COLO668 (cell line): ENCODE data around the gene APBB2.

Experiments used
- DNase-seq: peaks from one replicate; lab custom pipeline; 2025; ENCODE audit not compliant: unreplicated experiment; lab: John Stamatoyannopoulos, UW

APBB2 gene

DNA sequence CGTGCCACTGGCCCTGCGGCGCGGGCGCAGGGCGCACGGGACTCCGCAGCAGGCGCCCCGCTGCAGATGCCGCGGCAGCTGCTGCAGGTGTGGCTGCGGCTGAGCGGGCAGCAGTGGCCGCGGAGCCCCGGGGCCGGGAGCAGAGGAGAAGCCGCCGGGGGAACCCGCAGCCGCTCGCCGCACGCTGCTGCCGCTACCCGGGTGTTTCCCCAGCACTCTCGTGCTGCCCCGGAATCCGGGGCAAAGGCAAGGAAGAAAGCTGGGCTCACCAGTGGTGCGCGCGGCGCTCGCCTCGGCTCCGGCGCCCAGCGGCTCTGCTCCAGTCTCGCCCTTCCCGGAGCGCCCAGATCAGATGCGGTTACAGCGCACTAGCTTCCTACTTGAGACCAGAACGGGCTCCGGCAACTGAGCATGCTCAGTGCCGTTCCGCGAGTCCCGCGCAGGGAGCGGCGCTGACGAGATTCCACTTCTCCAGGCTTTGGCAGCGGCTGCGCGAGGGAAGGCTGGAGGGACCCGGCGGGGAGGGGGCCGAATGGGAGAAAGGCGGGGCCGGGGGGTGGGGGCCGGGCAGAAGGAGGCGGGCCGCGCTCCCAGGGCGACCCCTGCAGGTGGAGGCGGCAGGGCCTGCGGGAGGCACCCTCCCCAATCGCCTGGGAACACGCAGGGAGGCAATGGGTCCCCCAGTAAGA is at the start of gene APBB2:
Gene APBB2, minus strand, starts transcription at position 407 of the 689 bp plus-strand sequence. CDS start 181,288 bp downstream, outside the sequence.
- peak; percentile 98 for DNase-seq

- DNase-seq, result no peak
These were observed 47.9 kb upstream of the APBB2 start for GRCh38 chr4:41262198-41262597.

- no peak for DNase-seq
These were observed 45.9 kb upstream of the APBB2 start for GRCh38 chr4:41260116-41260733.

DNA sequence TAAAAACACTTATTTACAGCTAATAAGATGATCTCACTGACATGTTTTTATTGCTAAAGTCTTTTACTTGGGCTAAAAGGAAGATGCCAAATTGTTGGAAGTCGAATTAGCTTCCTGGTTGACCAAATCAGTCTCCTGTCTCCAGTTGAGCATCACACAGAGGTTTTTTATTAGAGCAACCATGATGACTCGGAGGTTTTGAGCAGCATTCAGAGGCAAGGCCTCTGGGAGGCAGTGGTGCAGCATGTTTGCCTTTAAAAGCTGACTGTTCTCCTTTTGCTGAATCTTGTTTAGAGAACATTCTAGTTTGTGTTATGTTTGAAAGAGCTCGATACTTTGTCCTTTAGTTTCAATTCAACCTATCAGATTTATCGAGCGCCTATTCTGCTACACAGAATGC is 44.4 kb upstream of the APBB2 start:
- DNase-seq, result peak; percentile 35

DNA sequence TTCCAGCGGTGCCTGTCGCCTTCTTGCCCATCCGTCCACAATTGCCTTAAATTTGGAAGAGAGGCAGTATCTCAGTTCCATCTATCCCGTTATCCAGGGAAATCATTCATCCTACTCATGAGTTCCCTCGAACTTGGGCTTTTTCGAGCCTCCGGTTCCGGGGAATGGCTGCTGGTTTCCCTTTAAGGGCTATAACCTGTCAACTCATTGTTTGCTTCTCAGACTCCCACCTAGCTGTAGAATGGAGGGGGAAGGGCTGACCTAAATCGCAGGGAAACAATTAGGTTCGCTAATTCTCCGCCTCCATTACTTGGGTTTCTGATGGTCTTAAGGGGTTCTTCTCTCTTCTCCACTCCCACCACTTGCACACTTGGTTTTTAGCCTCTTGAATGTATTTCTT is 43.6 kb upstream of the APBB2 start:
- no peak for DNase-seq

DNA sequence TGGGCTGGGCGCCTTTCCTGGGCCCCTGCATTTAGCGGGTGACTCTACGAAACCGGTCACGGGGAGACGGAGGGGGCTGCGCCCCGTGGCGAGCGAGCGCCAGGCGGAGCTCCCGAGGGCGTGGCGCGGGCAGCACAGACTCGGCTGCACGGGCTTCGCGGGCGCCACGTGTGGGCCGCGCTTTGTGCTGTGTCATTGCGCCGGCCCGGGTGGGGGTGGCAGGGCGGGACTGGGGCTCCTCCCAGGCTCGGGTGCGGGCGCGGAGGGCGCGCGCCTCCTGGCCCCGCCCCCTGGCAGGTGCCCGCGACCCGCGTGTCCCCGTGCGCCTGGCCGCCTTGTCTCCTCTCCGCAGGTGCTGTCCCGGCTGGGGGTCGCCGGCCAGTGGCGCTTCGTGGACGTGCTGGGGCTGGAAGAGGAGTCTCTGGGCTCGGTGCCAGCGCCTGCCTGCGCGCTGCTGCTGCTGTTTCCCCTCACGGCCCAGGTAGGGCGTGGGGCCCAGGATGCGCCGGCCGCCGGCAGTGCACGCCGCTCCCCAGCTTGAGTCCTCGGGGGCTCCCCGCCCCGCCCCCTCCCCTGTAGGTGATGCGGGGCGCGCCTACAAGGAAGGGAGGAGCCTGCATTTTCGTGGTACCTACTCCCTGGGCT is 43.0 kb upstream of the APBB2 start:
- peak; percentile 96 for DNase-seq

- peak; percentile 96 for DNase-seq
These were observed 42.5 kb upstream of the APBB2 start, which contains the start of gene UCHL1 for GRCh38 chr4:41256740-41257256. Gene UCHL1, plus strand, starts transcription at chr4:41256928. Its CDS starts 49 bp downstream, at chr4:41256977.

DNA sequence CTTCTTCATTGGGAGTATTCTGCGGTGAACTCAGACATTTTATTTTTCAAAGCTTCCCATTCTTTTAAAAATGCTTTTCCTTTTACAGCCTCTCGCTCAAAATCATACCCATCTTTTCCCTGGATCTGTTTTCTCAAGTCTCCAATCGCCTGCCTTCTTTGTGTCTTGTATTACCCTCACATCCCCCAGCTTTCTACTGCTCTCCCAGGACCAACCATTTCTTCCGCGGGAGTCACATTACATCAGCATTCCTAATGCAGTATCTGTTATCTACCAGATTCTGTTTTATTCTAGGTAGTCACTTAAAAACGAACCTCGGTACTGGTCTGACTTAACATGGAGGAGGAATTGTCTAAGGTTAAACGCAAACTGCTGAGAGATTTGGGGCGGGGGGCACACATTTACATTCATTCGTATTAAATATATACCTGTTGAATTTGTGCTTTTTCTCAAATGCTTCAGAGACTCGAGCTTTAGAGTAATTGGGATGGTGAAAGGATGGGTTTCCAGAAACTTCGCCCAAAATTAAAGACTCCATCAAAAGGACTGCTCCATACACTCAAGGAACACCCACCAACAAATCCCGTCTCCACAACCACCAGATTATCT is 41.9 kb upstream of the APBB2 start:
- DNase-seq, result peak; percentile 14

DNA sequence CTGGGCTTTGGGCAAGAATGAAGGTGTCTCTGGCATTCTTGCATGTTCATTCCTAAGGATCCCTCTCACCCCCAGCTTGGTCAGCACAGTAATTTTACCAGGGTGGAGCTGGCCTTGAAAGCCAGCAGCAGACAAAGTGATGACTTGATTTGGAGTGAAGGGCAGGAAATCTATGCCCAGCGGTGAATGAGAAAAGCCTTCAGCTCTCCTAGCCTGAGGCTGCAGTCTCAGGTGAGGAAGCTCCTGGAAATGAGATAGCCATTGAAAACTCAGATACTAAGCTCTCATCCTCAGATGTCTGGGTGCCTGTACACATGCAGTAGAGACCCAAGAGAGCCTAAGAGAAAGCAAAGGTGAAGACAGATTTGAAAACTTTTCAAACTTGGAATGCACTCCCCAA is 31.6 kb upstream of the APBB2 start:
- no peak for DNase-seq

DNA sequence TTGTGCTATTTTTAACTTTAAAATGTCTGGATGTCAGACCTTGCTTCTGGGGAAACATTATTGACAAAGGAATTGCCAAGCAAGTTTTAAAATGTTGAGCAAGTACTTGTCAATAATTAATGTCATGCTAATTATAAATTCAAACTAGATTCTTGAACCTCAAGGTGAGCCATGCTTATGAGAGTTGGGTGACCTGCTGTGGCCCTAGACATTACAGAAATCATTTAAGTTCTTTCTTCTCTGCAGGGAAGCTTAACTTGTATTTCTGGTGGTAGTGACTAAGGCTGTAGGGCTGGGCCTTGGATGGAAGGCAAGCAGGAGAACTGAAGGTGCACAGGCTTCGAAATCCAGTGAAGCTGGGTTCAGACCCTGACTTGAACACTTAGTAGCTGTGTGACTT is 27.6 kb upstream of the APBB2 start:
- DNase-seq, result no peak

- no peak for DNase-seq
These were observed 22.2 kb upstream of the APBB2 start for GRCh38 chr4:41236508-41236907.

GRCh38 chr4:41236032-41236431 is 21.7 kb upstream of the APBB2 start:
- DNase-seq, result no peak

- DNase-seq, result no peak
These were observed 18.5 kb upstream of the APBB2 start for GRCh38 chr4:41232856-41233255.

DNA sequence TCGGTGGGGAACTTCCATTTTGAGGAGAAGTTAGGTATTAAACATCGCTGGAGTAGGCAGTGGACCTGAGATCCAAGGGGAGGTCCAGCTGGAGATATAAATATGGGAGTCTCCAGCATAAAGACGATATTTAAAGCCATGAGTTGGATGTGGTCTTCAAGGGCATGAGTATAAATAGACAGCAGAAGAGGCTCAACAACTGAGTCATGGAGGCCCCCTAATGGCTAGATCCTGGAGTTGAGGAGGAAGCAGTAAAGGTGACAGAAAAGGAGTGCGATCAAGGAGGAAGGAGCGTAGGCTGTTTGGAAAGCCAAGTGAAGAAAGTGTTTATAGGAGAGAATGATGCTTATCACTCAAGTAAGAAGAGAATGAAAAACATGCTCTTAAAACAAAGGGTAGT is 18.1 kb upstream of the APBB2 start:
- DNase-seq, result no peak

- no peak for DNase-seq
These were observed 13.6 kb upstream of the APBB2 start for GRCh38 chr4:41227902-41228301.

GRCh38 chr4:41221850-41222645 is 7.7 kb upstream of the APBB2 start:
- DNase-seq, result no peak

DNA sequence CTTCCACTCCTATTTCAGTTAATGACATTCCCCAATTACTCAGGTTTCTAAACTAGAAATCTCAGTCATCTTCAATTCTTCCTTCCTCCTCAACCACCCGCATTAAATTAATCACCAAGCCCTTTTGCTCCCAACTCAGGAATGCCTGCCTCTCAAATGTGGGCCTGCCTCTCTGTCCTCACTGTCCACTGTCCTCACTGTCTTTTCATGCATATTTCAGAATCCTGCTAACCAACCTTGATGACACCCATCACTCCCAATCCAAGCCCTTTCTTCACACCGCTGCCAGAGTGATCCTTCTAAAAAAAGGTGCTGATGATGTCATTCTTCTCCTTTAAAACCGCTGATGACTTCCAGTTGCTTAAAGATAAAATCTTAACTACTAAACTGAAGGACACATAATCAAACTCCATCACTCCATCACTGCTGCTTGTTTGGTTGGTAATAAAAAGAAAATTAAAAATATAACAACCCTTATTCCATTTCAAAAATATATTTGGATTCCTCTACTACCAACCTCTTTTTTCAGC is 5.1 kb upstream of the APBB2 start:
- DNase-seq, result no peak

DNA sequence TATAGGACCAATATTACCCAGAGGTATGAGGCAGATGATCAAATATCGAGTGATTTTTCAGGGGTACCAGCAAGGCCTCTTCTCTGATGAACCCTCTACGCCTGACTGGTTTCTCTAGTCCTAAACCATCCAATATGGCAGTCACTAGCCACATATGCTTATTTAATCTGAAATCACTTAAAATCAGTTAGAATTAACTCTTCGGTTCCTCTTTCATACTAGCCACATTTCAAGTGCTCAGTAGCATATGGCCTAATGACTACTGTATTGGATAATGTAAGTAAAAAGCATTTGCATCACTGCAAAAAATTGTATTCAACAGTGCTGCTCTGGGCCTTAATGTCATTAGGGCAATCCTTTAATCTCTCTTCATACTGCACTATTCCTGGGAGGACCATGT is 4.4 kb upstream of the APBB2 start:
- DNase-seq, result no peak

DNA sequence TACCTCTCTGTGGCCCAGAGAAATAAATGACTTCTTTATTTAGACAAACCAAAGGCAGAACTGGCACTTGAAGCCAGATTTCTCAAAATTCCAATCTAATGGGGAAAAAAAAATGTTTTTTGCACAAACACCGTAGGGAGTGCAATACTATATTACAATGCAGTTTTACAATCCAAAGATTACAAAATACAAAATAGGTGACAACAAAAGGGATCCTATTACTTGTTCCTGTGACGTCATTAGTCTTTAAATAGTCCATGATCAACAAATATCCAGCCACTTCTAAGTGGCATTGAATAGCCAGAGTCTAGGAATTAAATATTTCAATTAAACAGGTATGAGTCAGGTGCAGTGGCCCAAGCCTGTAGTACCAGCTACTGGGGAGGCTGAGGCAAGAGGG is 3.0 kb upstream of the APBB2 start:
- no peak for DNase-seq

- DNase-seq, result no peak
These were observed 2.6 kb upstream of the APBB2 start for GRCh38 chr4:41217020-41217333.
